Measurements from ENCODE around the gene NRF1. TPM values are rescaled to one million over a fixed set of nuclear protein-coding genes. Genes with fewer than 3 reads are reported as not detected.

NRF1 gene
- total and polyA plus RNA-seq, 2 of the 8 experiments (the other 6 are each of a cell fraction or from before 2014, with no cell fraction given) = 18.2 to 21.4 TPM

DNA sequence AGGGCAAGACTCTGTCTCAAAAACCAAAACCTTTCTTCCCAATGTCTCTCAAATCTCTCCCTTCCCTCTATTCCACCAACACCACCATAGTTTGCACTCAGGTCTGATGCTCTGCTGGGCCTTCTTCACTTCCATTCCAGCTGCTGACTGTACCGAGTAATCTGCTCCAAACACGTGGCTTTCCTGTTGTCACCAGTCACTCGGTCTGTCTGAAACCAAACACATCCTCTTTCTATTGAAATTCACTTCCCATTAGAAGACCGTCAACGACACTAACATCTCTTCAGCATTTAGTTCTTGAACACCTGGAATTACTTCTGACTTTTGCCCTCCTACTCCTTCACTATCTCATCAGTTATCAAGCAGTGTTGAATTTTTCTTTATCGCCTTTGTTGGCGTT, 4.7 kb upstream of the NRF1 start:
- Histone ChIP-seq H3K23ac (ENCODE audit: insufficient read length) (no peak overlapping the region), H2BK12ac (ENCODE audit: low read depth, low read length) (no peak overlapping the region), H3K4me2 (ENCODE audit: insufficient read depth in 1 of 2, low read depth in 2 of 2, low read length in 2 of 2) (no peak overlapping the region), H3K14ac (ENCODE audit: insufficient read length) (no peak overlapping the region), H4K5ac (ENCODE audit: insufficient read length, low read depth, low read length) (no peak overlapping the region), H3K4me1 (replicated peaks in 1 of 4; ENCODE audit: control insufficient read depth in 3 of 4, insufficient read depth in 4 of 4, low read length in 3 of 4) (no peaks in the 10 kb centered on the region; a peak in 2 of 7 replicates), H4K8ac (ENCODE audit: extremely low read depth, insufficient read depth, low read length) (no peak overlapping the region), H2BK15ac (ENCODE audit: low read length) (no peak overlapping the region), H3K79me1 (ENCODE audit: low read depth, low read length) (peaks cover 4% of the 10 kb centered on the region; the same call in 1 of the 2 replicates), H3K56ac (replicated peaks; ENCODE audit: insufficient read length, low read depth, low read length) (no peak overlapping the region), H3K18ac (ENCODE audit: extremely low read depth, low read length) (no peak overlapping the region), H3K4ac (replicated peaks; ENCODE audit: insufficient read length, low read depth, low read length) (no peak overlapping the region), H3K27ac (ENCODE audit: low read depth, low read length) (no peak overlapping the region), H3K9ac (replicated peaks in 1 of 4; ENCODE audit: extremely low read depth in 1 of 4, low read depth in 3 of 4, low read length in 3 of 4) (no peak overlapping the region), H2AFZ (ENCODE audit: low read length) (no peak overlapping the region), H4K91ac (replicated peaks; ENCODE audit: insufficient read length, low read length) (no peak overlapping the region), H2BK5ac (ENCODE audit: low read depth, low read length) (no peak overlapping the region), H3K9me3 (ENCODE audit: insufficient read depth in 2 of 2, low read depth in 1 of 2, low read length in 1 of 2) (no peaks in the 10 kb centered on the region), H4K20me1 (replicated peaks in 1 of 2; ENCODE audit: control insufficient read depth in 1 of 2, insufficient read depth in 2 of 2, low read length in 2 of 2) (peaks cover 0 to 3% of the 10 kb centered on the region in 2 experiments), H3K27me3 (replicated peaks in 1 of 4; ENCODE audit: control insufficient read depth in 3 of 4, extremely low read depth in 1 of 4, insufficient read depth in 3 of 4, low read length in 3 of 4) (no peaks in the 10 kb centered on the region), H3K79me2 (ENCODE audit: control insufficient read depth in 1 of 2, insufficient read depth in 2 of 2, low read length in 2 of 2) (peaks cover 0 to 8% of the 10 kb centered on the region in 2 experiments; a peak in 2 of 4 replicates), H3K36me3 (ENCODE audit: control insufficient read depth in 2 of 4, insufficient read depth in 4 of 4, low read length in 3 of 4) (peaks cover 0 to 6% (median 0%) of the 10 kb centered on the region in 4 experiments; a peak in 1 of 8 replicates), H2BK120ac (replicated peaks; ENCODE audit: low read depth, low read length) (no peak overlapping the region), H2BK20ac (ENCODE audit: low read length) (no peak overlapping the region), H3K23me2 (ENCODE audit: low read depth, low read length) (peaks cover 5% of the 10 kb centered on the region; the same call in 1 of the 2 replicates), H3K4me3 (ENCODE audit: extremely low read depth in 1 of 4, insufficient read depth in 2 of 4, low read depth in 3 of 4, low read length in 4 of 4) (no peak overlapping the region), H2AK5ac (ENCODE audit: low read depth, low read length) (no peak overlapping the region)
- 90% methylated on average over 7 of the region's 7 CpGs; no CpG with 5 or more reads in 1 of the 2 experiments for WGBS, 2 experiments (ENCODE audit: extremely low coverage in 1 of 2, insufficient coverage in 1 of 2, insufficient read length in 1 of 2, insufficient replicate concordance in 2 of 2, low coverage in 1 of 2, low lambda C conversion rate in 2 of 2, missing lambda C conversion rate in 1 of 2)
- no peak for FAIRE-seq
- no peak for DNase-seq (ENCODE audit: low read depth in 1 of 2, low spot score in 2 of 2)
- ChIA-PET CTCF (ENCODE audit: partially characterized antibody) (interaction anchor here (1.1 to 2.1 kb wide), 14 partner anchors 9 to 388 kb away, joined by 3 to 13 read pairs (median 6); no protein-coding TSS in a partner anchor), POLR2A (ENCODE audit: partially characterized antibody) (interaction anchor here (1.3 kb wide), 1 partner anchor 174 kb away, joined by 4 read pairs; no protein-coding TSS in a partner anchor)
- no peak for TF ChIP-seq CBX5 (IDR thresholded peaks at IDR 0.05; ENCODE audit: low read depth, low read length)
